ENCODE data around the gene SPOCK3. TPM values are rescaled to one million over a fixed set of nuclear protein-coding genes. Genes with fewer than 3 reads are reported as not detected.
A peak's percentile ranks its signal among the peaks of the same experiment; 100 is the strongest.

The SPOCK3 gene
- total and polyA plus RNA-seq, 8 donors: 0.15 to 2.1 (median 0.92) TPM

DNA sequence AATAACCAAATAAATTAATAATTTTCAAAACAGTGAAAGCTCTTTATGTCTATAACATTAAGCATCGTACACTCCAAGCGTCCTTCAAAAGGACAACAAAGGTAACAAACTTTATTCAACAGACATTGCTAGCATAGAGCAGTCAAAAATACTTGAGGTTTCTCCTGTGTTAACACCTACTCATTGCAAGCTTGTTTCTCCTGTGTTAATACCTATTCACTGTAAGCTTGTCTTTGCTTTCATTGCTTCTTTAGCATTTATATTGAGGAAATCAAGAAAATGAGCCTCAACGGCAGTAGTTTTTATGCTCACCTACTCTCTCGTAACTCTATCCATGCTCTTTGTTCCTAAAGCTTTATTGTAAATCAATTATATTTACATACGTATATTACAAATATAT is 3.5 kb downstream of the SPOCK3 start:
- TF ChIP-seq, protein P1, sequence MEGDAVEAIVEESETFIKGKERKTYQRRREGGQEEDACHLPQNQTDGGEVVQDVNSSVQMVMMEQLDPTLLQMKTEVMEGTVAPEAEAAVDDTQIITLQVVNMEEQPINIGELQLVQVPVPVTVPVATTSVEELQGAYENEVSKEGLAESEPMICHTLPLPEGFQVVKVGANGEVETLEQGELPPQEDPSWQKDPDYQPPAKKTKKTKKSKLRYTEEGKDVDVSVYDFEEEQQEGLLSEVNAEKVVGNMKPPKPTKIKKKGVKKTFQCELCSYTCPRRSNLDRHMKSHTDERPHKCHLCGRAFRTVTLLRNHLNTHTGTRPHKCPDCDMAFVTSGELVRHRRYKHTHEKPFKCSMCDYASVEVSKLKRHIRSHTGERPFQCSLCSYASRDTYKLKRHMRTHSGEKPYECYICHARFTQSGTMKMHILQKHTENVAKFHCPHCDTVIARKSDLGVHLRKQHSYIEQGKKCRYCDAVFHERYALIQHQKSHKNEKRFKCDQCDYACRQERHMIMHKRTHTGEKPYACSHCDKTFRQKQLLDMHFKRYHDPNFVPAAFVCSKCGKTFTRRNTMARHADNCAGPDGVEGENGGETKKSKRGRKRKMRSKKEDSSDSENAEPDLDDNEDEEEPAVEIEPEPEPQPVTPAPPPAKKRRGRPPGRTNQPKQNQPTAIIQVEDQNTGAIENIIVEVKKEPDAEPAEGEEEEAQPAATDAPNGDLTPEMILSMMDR (IDR thresholded peaks at IDR 0.05): no peak
- DNase-seq (no peak), ATAC-seq (no peak)
- peaks cover 0 to 11% of the 10 kb centered on the region in 2 donors for H3K4me1 ChIP-seq
- no peak overlapping the region for H3K27ac ChIP-seq
- intact Hi-C loops (cut with DNase I): no loop called here
- H3K4me3 ChIP-seq: no peak overlapping the region
- no peaks in the 10 kb centered on the region for H3K36me3 ChIP-seq
- no peaks in the 10 kb centered on the region for H3K9me3 ChIP-seq
- H3K27me3 ChIP-seq: peaks cover 27 to 35% of the 10 kb centered on the region in 2 donors

DNA sequence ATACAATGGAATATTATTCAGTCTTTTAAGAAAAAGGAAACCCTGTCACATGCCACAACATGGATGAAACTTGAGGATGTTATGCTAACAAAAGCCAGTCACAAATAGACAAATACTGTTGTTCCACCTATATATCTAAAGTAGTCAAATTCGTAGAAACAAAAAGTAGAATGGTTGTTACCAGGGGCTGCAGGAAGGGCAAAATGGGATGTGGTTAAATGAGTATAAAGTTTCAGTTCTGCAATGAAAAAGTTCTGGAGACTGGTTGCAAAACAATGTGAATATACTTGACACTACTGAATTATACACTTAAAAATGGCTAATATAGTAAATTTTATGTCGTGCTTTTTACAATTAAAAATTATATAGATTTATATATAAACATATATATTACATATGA is 12.2 kb downstream of the SPOCK3 start:
- intact Hi-C loops (cut with DNase I): no loop called here
- no peaks in the 10 kb centered on the region for H3K36me3 ChIP-seq
- peaks cover 0 to 2% of the 10 kb centered on the region in 2 donors for H3K4me1 ChIP-seq
- TF ChIP-seq, protein P1 (IDR thresholded peaks at IDR 0.05): no peak
- DNase-seq (no peak), ATAC-seq (no peak)
- no peak overlapping the region for H3K4me3 ChIP-seq
- H3K27me3 ChIP-seq: no peaks in the 10 kb centered on the region
- H3K9me3 ChIP-seq: no peaks in the 10 kb centered on the region
- no peak overlapping the region for H3K27ac ChIP-seq

DNA sequence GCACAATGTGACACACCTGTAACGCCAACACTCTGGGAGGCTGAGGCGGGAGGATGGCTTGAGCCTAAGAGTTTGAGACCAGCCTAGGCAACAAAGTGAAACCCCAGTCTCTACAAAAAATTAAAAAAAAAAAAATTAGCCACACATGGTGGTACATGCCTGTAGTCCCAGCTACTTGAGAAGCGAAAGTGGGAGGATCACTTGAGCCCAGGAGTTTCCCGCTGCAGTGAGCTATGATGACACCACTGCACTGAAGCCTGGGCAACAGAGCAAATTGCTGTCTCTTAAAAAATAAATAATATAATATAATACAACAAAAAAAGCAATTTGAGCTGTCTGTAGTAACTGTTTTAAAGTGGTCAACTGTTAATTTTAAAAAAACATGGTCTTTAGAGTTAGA is 13.2 kb downstream of the SPOCK3 start:
- intact Hi-C loops (cut with DNase I): no loop called here
- no peak for ATAC-seq

DNA sequence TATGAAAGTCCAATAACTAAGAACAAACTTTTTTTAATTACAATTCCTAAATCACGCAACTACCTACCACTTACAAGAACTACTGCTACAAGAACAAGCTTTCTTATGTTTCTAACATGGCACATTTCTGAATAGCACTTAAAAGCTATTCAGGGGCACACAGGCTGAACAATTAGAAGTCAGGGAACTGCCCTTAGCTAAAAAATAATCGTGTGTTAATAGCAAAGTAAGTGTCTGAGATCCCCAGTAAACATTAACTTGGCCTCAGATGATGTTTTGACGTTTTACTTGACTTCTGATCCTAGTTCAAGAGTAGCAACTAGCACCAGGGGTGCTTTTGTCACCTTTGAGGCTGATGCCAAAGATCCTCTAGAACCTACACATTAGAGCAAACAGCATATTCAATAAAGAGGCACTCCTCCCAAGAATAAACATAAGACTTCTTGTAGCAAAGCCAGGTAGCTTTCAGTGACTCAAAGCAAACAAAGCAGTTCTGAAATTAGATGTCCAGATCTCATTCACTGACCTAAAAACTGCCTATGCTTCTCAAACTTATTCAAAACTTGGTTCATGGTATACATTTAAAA is 16.2 kb downstream of the SPOCK3 start:
- intact Hi-C loops (cut with DNase I): no loop called here
- TF ChIP-seq, protein P1 (IDR thresholded peaks at IDR 0.05): no peak
- H3K4me3 ChIP-seq: no peak overlapping the region
- H3K36me3 ChIP-seq: no peaks in the 10 kb centered on the region
- H3K4me1 ChIP-seq: peaks cover 0 to 2% of the 10 kb centered on the region in 2 donors
- DNase-seq (no peak), ATAC-seq (peak; percentile 90)
- no peaks in the 10 kb centered on the region for H3K27me3 ChIP-seq
- H3K27ac ChIP-seq: no peak overlapping the region
- no peaks in the 10 kb centered on the region for H3K9me3 ChIP-seq

More for the DNA sequence above, 13.2 kb downstream of the SPOCK3 start:
- Histone ChIP-seq H3K27ac (no peak overlapping the region), H3K4me1 (peaks cover 0 to 2% of the 10 kb centered on the region in 2 donors), H3K36me3 (no peaks in the 10 kb centered on the region), H3K4me3 (no peak overlapping the region), H3K27me3 (no peaks in the 10 kb centered on the region), H3K9me3 (no peaks in the 10 kb centered on the region)
- DNase-seq: no peak
- TF ChIP-seq, protein P1 (IDR thresholded peaks at IDR 0.05): no peak

DNA sequence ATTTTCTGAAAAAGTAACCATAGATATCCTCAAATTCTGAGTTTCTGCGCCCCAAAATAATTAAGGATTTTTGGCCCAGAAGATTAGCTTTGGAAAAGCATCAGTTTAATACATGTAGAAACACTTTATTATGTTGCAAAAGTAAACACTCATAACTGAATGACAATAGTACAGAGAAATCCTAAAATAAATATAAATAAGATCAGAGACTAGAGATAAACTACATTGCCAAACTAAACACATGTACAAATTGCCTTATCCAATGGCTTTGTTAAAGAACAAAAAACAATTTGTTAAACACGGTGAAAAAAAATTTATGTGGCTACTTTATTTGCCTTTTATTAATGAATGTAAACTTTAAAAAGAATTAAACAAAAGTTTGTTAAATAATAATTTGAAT is 17.5 kb downstream of the SPOCK3 start:
- TF ChIP-seq, protein P1 (IDR thresholded peaks at IDR 0.05): no peak
- Histone ChIP-seq H3K4me3 (no peak overlapping the region), H3K36me3 (no peaks in the 10 kb centered on the region), H3K27ac (no peak overlapping the region), H3K27me3 (no peaks in the 10 kb centered on the region), H3K4me1 (no peaks in the 10 kb centered on the region), H3K9me3 (no peaks in the 10 kb centered on the region)
- DNase-seq (no peak), ATAC-seq (no peak)
- intact Hi-C loops (cut with DNase I): no loop called here
